ENCODE results near the gene NAALADL1.
"Not testable (repeated sequence)": the region's sequence is repeated elsewhere in the genome, so short reads cannot be mapped to it uniquely, and the experiment has no call there.

Gene NAALADL1

GRCh38 chr11:65026810-65027209 is 31.5 kb downstream of the NAALADL1 start:
- no peak for DNase-seq (ENCODE audit: extremely low read depth, insufficient read length)
- no peak overlapping the region; the same call in 1 of the 2 replicates for H3K4me3 ChIP-seq (replicated peaks; ENCODE audit: low read depth, low read length)
- H3K36me3 ChIP-seq (ENCODE audit: control insufficient read depth, insufficient read depth, low read length): no peaks in the 10 kb centered on the region; the same call in 1 of the 2 replicates
- no peak for TF ChIP-seq CTCF (IDR thresholded peaks at IDR 0.05; ENCODE audit: insufficient read depth, low read length, poor library complexity, severe bottlenecking)
- no peaks in the 10 kb centered on the region for H3K27me3 ChIP-seq (replicated peaks; ENCODE audit: control insufficient read depth, insufficient read depth, low read length)

GRCh38 chr11:65023502-65023901 is 34.9 kb downstream of the NAALADL1 start:
- H3K4me3 ChIP-seq (replicated peaks; ENCODE audit: low read depth, low read length); H3K36me3 ChIP-seq (ENCODE audit: control insufficient read depth, insufficient read depth, low read length); H3K27me3 ChIP-seq (replicated peaks; ENCODE audit: control insufficient read depth, insufficient read depth, low read length); DNase-seq (ENCODE audit: extremely low read depth, insufficient read length): not testable (repeated sequence)

- H3K4me3 ChIP-seq (replicated peaks; ENCODE audit: low read depth, low read length): no peak overlapping the region
- no peak for TF ChIP-seq CTCF (IDR thresholded peaks at IDR 0.05; ENCODE audit: insufficient read depth, low read length, poor library complexity, severe bottlenecking)
- DNase-seq (ENCODE audit: extremely low read depth, insufficient read length): no peak
- no peaks in the 10 kb centered on the region for H3K27me3 ChIP-seq (replicated peaks; ENCODE audit: control insufficient read depth, insufficient read depth, low read length)
- peaks cover 11% of the 10 kb centered on the region for H3K36me3 ChIP-seq (ENCODE audit: control insufficient read depth, insufficient read depth, low read length)
Measured at GRCh38 chr11:65021509-65021908, 36.8 kb downstream of the NAALADL1 start.

GRCh38 chr11:65021003-65021402 is 37.4 kb downstream of the NAALADL1 start:
- TF ChIP-seq CTCF (IDR thresholded peaks at IDR 0.05; ENCODE audit: insufficient read depth, low read length, poor library complexity, severe bottlenecking): no peak
- Histone ChIP-seq H3K36me3 (ENCODE audit: control insufficient read depth, insufficient read depth, low read length) (peaks cover 11% of the 10 kb centered on the region), H3K4me3 (replicated peaks; ENCODE audit: low read depth, low read length) (no peak overlapping the region), H3K27me3 (replicated peaks; ENCODE audit: control insufficient read depth, insufficient read depth, low read length) (no peaks in the 10 kb centered on the region)
- DNase-seq (ENCODE audit: extremely low read depth, insufficient read length): no peak

GRCh38 chr11:65019824-65020223 is 38.5 kb downstream of the NAALADL1 start:
- H3K27me3 ChIP-seq (replicated peaks; ENCODE audit: control insufficient read depth, insufficient read depth, low read length): no peaks in the 10 kb centered on the region
- peaks cover 11% of the 10 kb centered on the region for H3K36me3 ChIP-seq (ENCODE audit: control insufficient read depth, insufficient read depth, low read length)
- TF ChIP-seq CTCF (IDR thresholded peaks at IDR 0.05; ENCODE audit: insufficient read depth, low read length, poor library complexity, severe bottlenecking): no peak
- DNase-seq (ENCODE audit: extremely low read depth, insufficient read length): no peak
- no peak overlapping the region for H3K4me3 ChIP-seq (replicated peaks; ENCODE audit: low read depth, low read length)

- DNase-seq (ENCODE audit: extremely low read depth, insufficient read length): no peak
- H3K27me3 ChIP-seq (replicated peaks; ENCODE audit: control insufficient read depth, insufficient read depth, low read length): no peaks in the 10 kb centered on the region
- no peak overlapping the region for H3K4me3 ChIP-seq (replicated peaks; ENCODE audit: low read depth, low read length)
- peaks cover 11% of the 10 kb centered on the region for H3K36me3 ChIP-seq (ENCODE audit: control insufficient read depth, insufficient read depth, low read length)
- TF ChIP-seq CTCF (IDR thresholded peaks at IDR 0.05; ENCODE audit: insufficient read depth, low read length, poor library complexity, severe bottlenecking): no peak
Measured at GRCh38 chr11:65017937-65018336, 40.4 kb downstream of the NAALADL1 start.
